H1 (cell line): ENCODE measurements around the gene AIFM3. TPM values are rescaled to one million over a fixed set of nuclear protein-coding genes. Genes with fewer than 3 reads are reported as not detected.

ENCODE experiments used
- BCL11A ChIP-seq, 2 experiments: IDR thresholded peaks; one replicate each; pipeline ENCODE4 v1.6.1; 2011; ENCODE audit warnings: low read depth in 2 of 2, low read length in 2 of 2, mild to moderate bottlenecking in 2 of 2
- BRCA1 ChIP-seq: IDR thresholded peaks from 2 replicates; pipeline ENCODE4 v1.6.1; 2012; ENCODE audit warnings: low read depth, low read length, improper control_type of control experiment
- CHD7 ChIP-seq: fragments of 300-600 bp; sonication (generic); IDR thresholded peaks from 2 replicates; pipeline ENCODE4 v1.7.1; 2012; ENCODE audit warnings: low read length, moderate library complexity, mild to moderate bottlenecking, inconsistent platforms; ENCODE audit not compliant: insufficient replicate concordance
- CTBP2 ChIP-seq: IDR thresholded peaks from 2 replicates; pipeline ENCODE4 v1.7.0; 2011; ENCODE audit warnings: borderline replicate concordance, mild to moderate bottlenecking, moderate library complexity, mixed read lengths, low read length; ENCODE audit not compliant: insufficient read depth, insufficient read length
- FOSL1 ChIP-seq: IDR thresholded peaks from 2 replicates; pipeline ENCODE4 v1.6.1; 2011; ENCODE audit warnings: mild to moderate bottlenecking, low read depth, low read length, moderate library complexity; ENCODE audit not compliant: insufficient read depth
- GTF2F1 ChIP-seq: IDR thresholded peaks from 2 replicates; pipeline ENCODE4 v1.6.1; 2012; ENCODE audit warnings: low read depth, low read length, improper control_type of control experiment, borderline replicate concordance
- POLR2A ChIP-seq, 2 experiments: IDR thresholded peaks; 1 replicate in 1 of 2; 2 replicates in 1 of 2; pipeline ENCODE4 v1.6.1; 2011; ENCODE audit warnings: low read depth in 2 of 2, low read length in 2 of 2, mild to moderate bottlenecking in 2 of 2; ENCODE audit errors: control extremely low read depth in 1 of 2
- POLR2AphosphoS5 ChIP-seq: IDR thresholded peaks from 2 replicates; pipeline ENCODE4 v1.6.1; 2011; ENCODE audit warnings: low read depth, low read length
- SIRT6 ChIP-seq: IDR thresholded peaks from one replicate; pipeline ENCODE4 v1.7.1; 2012; ENCODE audit warnings: low read length, inconsistent platforms
- YY1 ChIP-seq: IDR thresholded peaks from 2 replicates; pipeline ENCODE4 v1.6.1; 2011; ENCODE audit warnings: low read depth, mild to moderate bottlenecking, low read length
- polyA plus RNA-seq, 7 experiments: library from polyadenylated mRNA; depleted of rRNA in 3 of 7; stranded (reverse) in 5 of 7; unstranded in 2 of 7; fragments of >200 nt in 5 of 7; fragments of 200-250 nt in 2 of 7; gene quantifications; 1 replicate in 5 of 7; 2 replicates in 1 of 7; 4 replicates in 1 of 7; pipeline versions ENCODE4 v1.2.1 to v1.2.3, GENCODE V29; 2011 to 2013; ENCODE audit warnings: missing spikeins in 2 of 7, mixed read lengths in 2 of 7
- total RNA-seq: library from RNA; stranded (reverse); fragmentation: NEBNext Ultra II Directional; extraction: Animal tissue kit (Norgen Biotek cat#: 25700); gene quantifications from 2 replicates; pipeline ENCODE4 v1.2.1, GENCODE V29; 2021

The AIFM3 gene
- total and polyA plus RNA-seq, 2 of the 8 experiments (the other 6 are each of a cell fraction or from before 2014, with no cell fraction given) = 0.86 to 1.4 TPM

- no peak for TF ChIP-seq CHD7
- 0 out of 2 replicates have a peak, but pooled peaks have one; percentile 4 for TF ChIP-seq YY1
- no peak for TF ChIP-seq BRCA1
- no peak for TF ChIP-seq GTF2F1
- no peak for TF ChIP-seq SIRT6
- peak; percentile 94 for TF ChIP-seq POLR2AphosphoS5
- TF ChIP-seq FOSL1 = no peak
- no peak for TF ChIP-seq CTBP2
- TF ChIP-seq POLR2A (IDR thresholded peaks at IDR 0.05; ENCODE audit: control extremely low read depth in 1 of 2, low read depth in 2 of 2, low read length in 2 of 2) = peak in 1 of 2 experiments; percentile 96; a peak in 2 of 3 replicates
- TF ChIP-seq BCL11A (IDR thresholded peaks at IDR 0.05; ENCODE audit: low read depth in 2 of 2, low read length in 2 of 2) = no peak
Measured at GRCh38 chr22:20981787-20982562, 14.9 kb downstream of the AIFM3 start, which contains the start of gene LZTR1 (continued).
